HG03039 (cell line): ENCODE data around the gene FLYWCH1.

ENCODE experiments used
- ATAC-seq: cut with Tn5 transposase; IDR thresholded peaks from one replicate; pipeline ENCODE4 v1.9.1; 2021; ENCODE audit warnings: mild to moderate bottlenecking, moderate library complexity; ENCODE audit not compliant: unreplicated experiment

The FLYWCH1 gene

DNA sequence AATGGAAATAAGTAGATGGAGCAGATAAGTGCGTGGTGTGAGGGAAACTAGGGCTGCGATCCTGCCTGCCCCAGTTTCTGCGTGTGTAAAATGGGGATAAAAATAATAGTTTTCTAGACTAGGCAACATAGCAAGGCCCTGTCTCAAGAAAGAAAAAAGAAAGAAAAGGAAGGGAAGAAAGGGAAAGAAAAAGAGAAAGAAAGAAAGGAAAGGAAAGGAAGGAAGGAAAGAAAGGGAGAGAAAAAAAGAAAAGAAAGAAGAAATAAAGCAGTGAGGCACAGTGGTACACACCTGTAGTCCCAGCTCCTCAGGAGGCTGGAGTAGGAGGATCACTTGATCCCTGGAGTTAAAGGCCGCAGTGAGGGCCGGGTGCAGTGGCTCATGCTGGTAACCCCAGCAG is 70.7 kb downstream of the FLYWCH1 start:
- no peak for ATAC-seq

DNA sequence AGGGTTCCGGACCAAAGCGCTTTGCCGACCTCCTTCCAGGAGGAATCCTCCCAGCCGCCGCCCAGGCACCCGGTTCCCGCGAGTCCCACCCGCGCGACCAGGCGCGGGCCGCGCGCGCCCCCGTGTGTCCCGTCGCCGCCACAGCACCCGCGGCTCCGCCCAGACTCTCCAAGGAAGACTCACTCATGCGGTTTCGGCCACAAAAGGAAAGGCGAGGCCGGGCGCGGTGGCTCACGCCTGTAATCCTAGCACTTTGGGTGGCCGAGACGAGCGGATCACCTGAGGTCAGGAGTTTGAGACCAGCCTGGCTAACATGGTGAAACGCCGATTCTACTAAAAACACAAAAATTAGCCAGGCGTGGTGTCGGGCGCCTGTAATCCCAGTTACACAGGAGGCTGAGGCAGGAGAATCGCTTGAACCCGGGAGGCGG is 72.0 kb downstream of the FLYWCH1 start:
- no peak for ATAC-seq

GRCh38 chr16:2985462-2985861 is 73.7 kb downstream of the FLYWCH1 start:
- no peak for ATAC-seq

DNA sequence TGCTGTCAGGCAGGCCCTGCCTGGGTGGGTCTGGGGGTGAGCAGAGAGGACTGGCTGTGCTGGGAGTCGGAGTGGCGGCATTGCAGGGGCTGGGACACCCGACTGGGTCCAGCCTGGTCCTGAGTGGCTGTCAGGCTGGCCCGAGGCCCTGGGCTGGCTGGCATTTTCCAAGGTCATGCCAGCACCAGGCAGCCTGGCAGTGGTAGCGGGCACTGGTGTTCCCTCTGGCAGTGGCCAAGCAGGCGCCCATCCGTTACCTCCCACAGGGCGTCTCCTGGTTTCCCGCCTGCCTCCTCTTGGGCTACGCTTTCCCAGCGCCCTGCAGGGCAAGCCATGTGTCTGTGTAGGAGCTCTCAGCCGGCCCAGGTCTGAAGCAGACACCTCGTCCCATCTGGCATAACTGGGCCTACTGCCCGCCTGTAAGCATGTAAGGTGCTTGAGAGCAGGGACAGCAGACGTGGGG is 74.2 kb downstream of the FLYWCH1 start:
- no peak for ATAC-seq

DNA sequence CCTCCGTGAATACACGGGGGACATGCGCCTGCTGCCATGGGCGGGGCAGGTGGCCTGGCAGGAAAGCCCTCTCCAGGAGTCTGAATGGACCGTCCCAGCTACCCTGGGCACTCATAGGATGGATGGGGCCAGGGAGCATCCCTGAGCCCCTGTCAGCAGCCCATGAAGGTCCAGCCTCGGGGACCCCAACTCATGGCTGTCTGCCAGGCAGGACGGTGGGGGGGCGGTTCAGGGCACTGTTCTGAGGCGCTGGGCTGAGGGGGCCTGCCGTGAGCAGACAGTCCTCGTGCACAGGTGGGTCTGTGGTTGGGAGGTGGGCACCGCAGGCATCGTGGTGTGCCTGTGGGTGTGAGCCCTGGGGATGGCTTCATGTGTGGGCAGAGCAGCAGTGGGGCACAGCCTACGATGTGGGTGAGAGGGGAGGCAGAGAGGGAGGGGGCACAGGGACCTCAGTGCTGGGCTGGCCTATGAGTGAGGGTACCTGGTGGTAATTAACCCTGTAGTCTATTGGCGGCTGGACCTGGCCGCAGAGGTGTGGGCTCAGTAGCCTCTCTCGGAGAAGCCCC is 75.0 kb downstream of the FLYWCH1 start:
- no peak for ATAC-seq

- ATAC-seq = no peak
Observed at GRCh38 chr16:2987286-2987685, 75.6 kb downstream of the FLYWCH1 start.

- ATAC-seq = no peak
Observed at GRCh38 chr16:2987833-2988232, 76.1 kb downstream of the FLYWCH1 start.

DNA sequence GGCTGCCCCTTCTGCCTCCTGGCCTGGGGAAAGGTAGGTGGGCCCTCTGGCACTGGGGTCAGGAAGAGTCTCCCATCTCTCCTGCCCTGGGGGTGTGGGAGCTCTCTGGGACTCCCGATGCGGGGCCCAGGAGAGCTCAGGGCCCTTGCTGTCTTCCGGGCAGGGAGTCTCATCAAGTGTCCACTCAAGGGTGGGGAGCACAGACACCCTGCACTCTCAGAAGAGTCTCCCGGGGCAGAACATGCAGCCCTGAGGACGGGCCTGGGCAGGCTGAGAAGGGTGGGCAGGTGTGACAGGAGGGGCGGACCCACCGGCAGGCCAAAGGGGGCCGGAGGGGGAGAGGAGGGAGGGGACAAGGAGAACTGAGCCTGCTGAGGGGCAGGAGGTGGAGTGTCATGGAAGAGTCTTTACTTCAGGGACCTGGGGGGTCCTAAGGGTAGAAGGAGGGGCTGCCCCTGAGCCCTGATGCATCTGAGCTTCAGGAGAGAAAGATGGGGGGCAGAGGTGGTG is 76.9 kb downstream of the FLYWCH1 start:
- ATAC-seq = no peak

GRCh38 chr16:2990891-2991290 is 79.2 kb downstream of the FLYWCH1 start:
- ATAC-seq = no peak

DNA sequence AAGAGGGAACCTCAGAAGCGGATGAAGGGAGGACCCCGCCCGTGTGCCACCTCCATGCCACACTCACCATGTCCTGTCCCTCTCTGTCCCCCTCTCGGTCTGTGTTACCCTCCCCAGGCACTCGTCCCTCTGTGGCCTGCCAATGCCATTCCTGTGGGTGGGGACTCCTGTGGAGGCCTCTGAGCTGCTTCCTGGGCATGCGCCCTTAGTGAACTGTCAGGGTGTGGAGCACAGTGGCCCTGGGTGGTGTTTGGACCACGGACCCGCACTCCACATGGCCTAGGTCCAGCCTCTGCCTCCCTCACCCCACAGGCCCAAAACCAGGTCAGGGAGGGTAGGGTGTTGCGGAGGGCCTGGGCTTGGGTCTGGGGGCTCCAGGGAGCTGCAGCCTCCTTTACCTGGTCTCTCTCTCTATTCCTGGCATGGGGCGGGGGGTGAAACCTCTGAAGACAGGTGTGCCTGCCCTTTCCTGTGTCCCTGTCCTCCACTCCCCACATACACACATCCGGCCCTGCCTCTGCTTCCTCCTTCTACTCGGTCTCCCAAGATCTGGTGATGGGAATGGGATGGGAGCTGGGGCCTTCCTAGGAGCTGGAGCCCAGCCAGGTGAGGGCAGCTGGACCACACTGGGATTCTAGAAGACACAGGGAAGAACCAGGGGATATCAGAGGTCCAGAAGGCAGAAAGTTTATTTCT is 80.0 kb downstream of the FLYWCH1 start:
- ATAC-seq = no peak

DNA sequence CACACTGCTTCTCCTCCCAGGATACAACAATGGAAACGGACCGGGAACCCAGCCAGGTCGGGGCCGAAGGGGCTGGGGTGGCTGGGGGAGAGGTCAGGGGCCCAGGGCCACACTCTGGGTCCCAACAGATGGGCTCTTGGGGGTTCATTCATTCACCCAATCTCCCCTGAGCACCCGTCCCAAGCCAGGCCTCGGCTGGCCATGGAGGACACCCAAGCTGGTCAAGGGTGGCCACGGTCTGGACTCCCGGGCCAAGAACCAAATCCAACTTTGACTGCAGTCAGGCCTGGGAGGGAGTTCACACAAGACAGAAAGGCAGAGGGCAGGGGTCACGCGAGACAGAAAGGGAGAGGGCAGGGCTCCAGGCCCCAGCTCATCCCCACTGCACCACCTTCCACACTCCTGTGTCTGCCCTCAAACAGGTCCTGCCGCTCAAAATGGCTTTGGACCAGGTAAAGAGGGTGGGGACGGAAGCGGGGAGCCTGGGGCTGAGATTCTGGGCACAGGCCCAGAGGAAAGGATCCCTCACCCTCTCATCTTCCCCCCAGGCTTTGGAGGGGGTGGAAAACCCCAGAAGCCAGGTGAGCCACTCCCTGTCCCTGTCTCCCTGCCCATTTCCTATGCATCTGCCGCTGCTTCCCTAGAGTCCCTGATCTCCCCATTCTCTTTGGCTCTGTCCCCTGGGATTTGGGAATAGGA is 80.8 kb downstream of the FLYWCH1 start:
- ATAC-seq = no peak

DNA sequence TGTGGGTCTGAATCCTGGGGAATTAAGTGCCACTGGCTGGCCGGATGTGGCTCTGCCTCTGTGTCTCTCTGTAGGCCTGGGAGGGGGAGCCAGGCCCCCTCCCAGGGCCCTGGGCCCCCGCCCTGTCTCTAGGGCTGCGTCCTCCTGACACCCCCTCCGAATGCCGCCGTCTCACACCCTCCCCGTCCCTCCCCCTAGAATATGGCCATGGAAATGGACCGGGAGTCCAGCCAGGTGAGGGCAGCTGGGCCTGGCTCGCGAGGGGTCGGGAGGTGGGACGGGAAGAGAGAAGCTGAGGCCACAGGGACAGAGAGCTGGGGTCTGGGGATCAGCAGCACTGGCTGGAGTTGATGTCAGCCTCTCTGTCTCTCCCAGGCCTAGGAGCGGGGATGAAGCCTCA is 84.6 kb downstream of the FLYWCH1 start:
- ATAC-seq = no peak

- no peak for ATAC-seq
Observed at GRCh38 chr16:2999929-3000328, 88.2 kb downstream of the FLYWCH1 start.

- ATAC-seq = no peak
Observed at GRCh38 chr16:3000540-3000939, 88.8 kb downstream of the FLYWCH1 start.
